Endothelial cell of umbilical vein (primary cell): ENCODE data around the gene ERG.

ENCODE experiments used
- EZH2 ChIP-seq: IDR thresholded peaks from 2 replicates; pipeline ENCODE4 v1.6.1; 2012; ENCODE audit warnings: borderline replicate concordance, low read depth, mild to moderate bottlenecking, moderate library complexity, low read length, inconsistent platforms; ENCODE audit not compliant: severe bottlenecking
- FOS ChIP-seq: IDR thresholded peaks from 2 replicates; pipeline ENCODE4 v1.6.1; 2011; ENCODE audit warnings: mild to moderate bottlenecking, low read length, moderate library complexity, borderline replicate concordance; ENCODE audit not compliant: insufficient read depth
- GATA2 ChIP-seq: IDR thresholded peaks from 2 replicates; pipeline ENCODE4 v1.7.0; 2011; ENCODE audit warnings: low read depth, mild to moderate bottlenecking, moderate library complexity, mixed read lengths, low read length; ENCODE audit not compliant: insufficient read length, insufficient read depth
- JUN ChIP-seq: IDR thresholded peaks from 2 replicates; pipeline ENCODE4 v1.6.1; 2011; ENCODE audit warnings: borderline replicate concordance, low read depth; ENCODE audit not compliant: insufficient read length, insufficient read depth
- MYC ChIP-seq: IDR thresholded peaks from one replicate; pipeline ENCODE4 v1.6.1; 2011; ENCODE audit warnings: mild to moderate bottlenecking, low read depth, low read length
- POLR2A ChIP-seq: IDR thresholded peaks from 2 replicates; pipeline ENCODE4 v1.6.1; 2012; ENCODE audit warnings: low read depth, mild to moderate bottlenecking, control low read depth, low read length
- POLR2AphosphoS5 ChIP-seq: IDR thresholded peaks from 2 replicates; pipeline ENCODE4 v1.6.1; 2012; ENCODE audit warnings: low read depth, mild to moderate bottlenecking, control low read depth, low read length, moderate library complexity; ENCODE audit not compliant: insufficient read depth
- TF ChIP-seq, protein P1 (sequence below), 2 donors: IDR thresholded peaks; 1 replicate in 1 of 2; 2 replicates in 1 of 2; pipeline ENCODE4 v1.5.1; 2011; ENCODE audit warnings: low read length in 2 of 2, mild to moderate bottlenecking in 2 of 2, moderate library complexity in 2 of 2, control low read depth in 1 of 2, inconsistent platforms in 1 of 2, low read depth in 1 of 2; ENCODE audit not compliant: insufficient read depth in 1 of 2; ENCODE audit errors: extremely low read depth in 1 of 2
- TF ChIP-seq, protein P2 (sequence below): IDR thresholded peaks from 2 replicates; pipeline ENCODE4 v1.6.1; 2011; ENCODE audit not compliant: insufficient read depth, insufficient read length

DNA sequence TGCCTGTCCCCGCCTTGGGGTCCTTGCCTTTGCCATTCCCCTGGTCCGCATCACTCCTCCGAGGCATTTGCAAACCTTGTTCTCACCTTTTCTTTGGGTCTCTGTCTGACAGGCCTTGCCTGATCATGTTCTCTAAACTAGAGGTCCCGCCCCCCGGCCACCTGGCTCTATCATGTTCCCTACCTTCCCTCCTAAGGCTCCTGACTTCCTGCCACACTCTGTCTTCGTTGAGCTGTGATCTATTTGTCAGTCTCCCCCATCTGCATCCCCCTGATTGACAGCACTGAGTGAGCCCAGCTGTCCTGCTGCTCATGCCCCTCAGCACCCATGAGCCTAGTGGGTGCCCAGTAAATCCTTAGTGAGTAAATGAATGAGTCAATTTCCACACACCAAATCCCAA is 22.8 kb downstream of the ERG start:
- TF ChIP-seq, protein P1, sequence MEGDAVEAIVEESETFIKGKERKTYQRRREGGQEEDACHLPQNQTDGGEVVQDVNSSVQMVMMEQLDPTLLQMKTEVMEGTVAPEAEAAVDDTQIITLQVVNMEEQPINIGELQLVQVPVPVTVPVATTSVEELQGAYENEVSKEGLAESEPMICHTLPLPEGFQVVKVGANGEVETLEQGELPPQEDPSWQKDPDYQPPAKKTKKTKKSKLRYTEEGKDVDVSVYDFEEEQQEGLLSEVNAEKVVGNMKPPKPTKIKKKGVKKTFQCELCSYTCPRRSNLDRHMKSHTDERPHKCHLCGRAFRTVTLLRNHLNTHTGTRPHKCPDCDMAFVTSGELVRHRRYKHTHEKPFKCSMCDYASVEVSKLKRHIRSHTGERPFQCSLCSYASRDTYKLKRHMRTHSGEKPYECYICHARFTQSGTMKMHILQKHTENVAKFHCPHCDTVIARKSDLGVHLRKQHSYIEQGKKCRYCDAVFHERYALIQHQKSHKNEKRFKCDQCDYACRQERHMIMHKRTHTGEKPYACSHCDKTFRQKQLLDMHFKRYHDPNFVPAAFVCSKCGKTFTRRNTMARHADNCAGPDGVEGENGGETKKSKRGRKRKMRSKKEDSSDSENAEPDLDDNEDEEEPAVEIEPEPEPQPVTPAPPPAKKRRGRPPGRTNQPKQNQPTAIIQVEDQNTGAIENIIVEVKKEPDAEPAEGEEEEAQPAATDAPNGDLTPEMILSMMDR (IDR thresholded peaks at IDR 0.05; ENCODE audit: extremely low read depth in 1 of 2, insufficient read depth in 1 of 2, low read depth in 1 of 2, low read length in 2 of 2) = no peak
- TF ChIP-seq POLR2AphosphoS5 (no peak), POLR2A (peak; percentile 35), FOS (no peak), EZH2 (no peak), JUN (no peak), MYC (no peak), GATA2 (no peak)
- TF ChIP-seq, protein P2, sequence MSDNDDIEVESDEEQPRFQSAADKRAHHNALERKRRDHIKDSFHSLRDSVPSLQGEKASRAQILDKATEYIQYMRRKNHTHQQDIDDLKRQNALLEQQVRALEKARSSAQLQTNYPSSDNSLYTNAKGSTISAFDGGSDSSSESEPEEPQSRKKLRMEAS = no peak
